MM.1S (cell line): ENCODE data around the gene TSHZ2.

Experiments
- EZH2 ChIP-seq: fragments of 300-600 bp; sonication (generic); optimal IDR thresholded peaks from 2 replicates; pipeline ENCODE3; 2017; ENCODE audit warnings: low read depth, mild to moderate bottlenecking, antibody characterized with exemption, low read length, mixed read lengths
- EZH2phosphoT487 ChIP-seq: fragments of 300-600 bp; sonication (generic); IDR thresholded peaks from 2 replicates; pipeline ENCODE4 v1.6.1; 2018; ENCODE audit warnings: antibody characterized with exemption, low read length
- TF ChIP-seq, protein P1 (sequence below): fragments of 300-600 bp; sonication (generic); IDR thresholded peaks from 2 replicates; pipeline ENCODE4 v1.5.1; 2016; ENCODE audit warnings: antibody characterized with exemption, low read length, mixed read lengths

DNA sequence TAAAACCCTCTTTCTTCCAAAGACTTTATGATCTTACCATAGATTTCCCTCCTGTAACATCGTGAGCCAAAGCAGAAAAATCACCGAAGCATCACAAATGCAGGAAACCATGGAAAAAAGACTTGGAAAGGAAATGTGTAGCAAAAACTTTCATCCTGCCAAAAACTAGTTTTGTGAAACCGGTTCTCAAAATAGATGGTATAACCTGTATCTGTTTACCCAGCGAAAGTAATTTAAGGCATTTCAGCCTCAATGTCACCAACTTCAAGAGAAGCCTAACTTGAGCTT lies 407.6 kb downstream of the TSHZ2 start:
- TF ChIP-seq, protein P1, sequence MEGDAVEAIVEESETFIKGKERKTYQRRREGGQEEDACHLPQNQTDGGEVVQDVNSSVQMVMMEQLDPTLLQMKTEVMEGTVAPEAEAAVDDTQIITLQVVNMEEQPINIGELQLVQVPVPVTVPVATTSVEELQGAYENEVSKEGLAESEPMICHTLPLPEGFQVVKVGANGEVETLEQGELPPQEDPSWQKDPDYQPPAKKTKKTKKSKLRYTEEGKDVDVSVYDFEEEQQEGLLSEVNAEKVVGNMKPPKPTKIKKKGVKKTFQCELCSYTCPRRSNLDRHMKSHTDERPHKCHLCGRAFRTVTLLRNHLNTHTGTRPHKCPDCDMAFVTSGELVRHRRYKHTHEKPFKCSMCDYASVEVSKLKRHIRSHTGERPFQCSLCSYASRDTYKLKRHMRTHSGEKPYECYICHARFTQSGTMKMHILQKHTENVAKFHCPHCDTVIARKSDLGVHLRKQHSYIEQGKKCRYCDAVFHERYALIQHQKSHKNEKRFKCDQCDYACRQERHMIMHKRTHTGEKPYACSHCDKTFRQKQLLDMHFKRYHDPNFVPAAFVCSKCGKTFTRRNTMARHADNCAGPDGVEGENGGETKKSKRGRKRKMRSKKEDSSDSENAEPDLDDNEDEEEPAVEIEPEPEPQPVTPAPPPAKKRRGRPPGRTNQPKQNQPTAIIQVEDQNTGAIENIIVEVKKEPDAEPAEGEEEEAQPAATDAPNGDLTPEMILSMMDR, result no peak
- TF ChIP-seq EZH2, result no peak
- no peak for TF ChIP-seq EZH2phosphoT487
